Astrocyte of the spinal cord (primary cell): ENCODE data around the gene RIBC2.

Experiments used
- DNase-seq: peaks from one replicate; pipeline ENCODE4 v3.0.0; 2011; ENCODE audit warnings: low read depth, low spot score
- H3K4me3 ChIP-seq: 2 replicates; pipeline ENCODE4 v1.5.1; 2011; ENCODE audit warnings: low read depth, mild to moderate bottlenecking, low read length, moderate library complexity
- in situ Hi-C: cut with HindIII; loops from 2 replicates; pipeline ENCODE4 v1.10.0; 2017; ENCODE audit warnings: low sequenced_read_pairs
- TF ChIP-seq, protein P1 (sequence below): IDR thresholded peaks from 2 replicates; pipeline ENCODE4 v1.5.1; 2012; ENCODE audit warnings: low read depth, mild to moderate bottlenecking, low read length, inconsistent platforms

RIBC2 gene

DNA sequence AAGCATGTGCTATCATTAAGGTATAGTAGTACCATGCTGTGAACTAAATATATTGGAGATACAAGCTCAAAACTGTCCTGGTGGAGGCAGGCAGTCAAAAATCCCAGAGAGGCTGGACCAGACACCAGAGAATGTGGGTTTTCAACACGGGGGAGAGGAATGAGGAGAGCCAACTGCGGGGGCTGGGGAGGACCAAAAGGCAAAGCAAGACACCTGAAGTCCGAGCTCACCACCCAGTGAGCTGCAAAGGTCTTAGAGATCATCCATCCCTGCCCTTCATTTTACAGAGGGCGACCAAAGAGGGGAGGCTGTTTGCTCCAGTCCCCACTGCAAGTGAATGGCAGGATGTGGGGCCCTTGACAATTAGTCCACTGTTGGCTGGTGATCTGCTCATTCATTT lies 10.0 kb downstream of the RIBC2 start:
- in situ Hi-C loops, result no loop called here
- H3K4me3 ChIP-seq, result no peak overlapping the region
- TF ChIP-seq, protein P1, sequence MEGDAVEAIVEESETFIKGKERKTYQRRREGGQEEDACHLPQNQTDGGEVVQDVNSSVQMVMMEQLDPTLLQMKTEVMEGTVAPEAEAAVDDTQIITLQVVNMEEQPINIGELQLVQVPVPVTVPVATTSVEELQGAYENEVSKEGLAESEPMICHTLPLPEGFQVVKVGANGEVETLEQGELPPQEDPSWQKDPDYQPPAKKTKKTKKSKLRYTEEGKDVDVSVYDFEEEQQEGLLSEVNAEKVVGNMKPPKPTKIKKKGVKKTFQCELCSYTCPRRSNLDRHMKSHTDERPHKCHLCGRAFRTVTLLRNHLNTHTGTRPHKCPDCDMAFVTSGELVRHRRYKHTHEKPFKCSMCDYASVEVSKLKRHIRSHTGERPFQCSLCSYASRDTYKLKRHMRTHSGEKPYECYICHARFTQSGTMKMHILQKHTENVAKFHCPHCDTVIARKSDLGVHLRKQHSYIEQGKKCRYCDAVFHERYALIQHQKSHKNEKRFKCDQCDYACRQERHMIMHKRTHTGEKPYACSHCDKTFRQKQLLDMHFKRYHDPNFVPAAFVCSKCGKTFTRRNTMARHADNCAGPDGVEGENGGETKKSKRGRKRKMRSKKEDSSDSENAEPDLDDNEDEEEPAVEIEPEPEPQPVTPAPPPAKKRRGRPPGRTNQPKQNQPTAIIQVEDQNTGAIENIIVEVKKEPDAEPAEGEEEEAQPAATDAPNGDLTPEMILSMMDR, result no peak
- no peak for DNase-seq

DNA sequence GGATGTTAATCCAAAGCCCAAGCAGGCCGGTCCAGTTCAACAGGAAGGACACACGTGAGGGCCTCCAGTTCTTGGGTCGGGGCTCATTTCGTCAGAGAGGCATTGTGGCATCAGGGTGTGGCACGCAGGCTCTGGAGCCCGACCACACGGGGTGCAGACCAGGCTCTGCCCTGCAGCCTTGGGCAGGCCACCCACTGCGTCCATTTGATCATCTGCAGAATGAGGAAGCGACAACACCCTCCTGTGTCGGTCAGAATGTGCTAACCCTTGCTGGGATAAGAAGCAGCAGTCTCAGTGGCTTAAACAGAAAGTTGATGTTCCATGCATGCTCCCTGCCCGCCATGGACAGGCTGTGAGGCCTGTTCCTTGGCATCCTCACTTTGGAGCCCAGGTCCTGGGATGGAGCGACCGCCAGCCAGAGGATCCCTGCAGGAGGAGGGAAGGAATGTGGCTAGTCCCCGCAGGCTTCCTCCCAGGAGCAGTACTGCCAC lies 10.8 kb downstream of the RIBC2 start:
- DNase-seq, result no peak
- in situ Hi-C loops, result no loop called here
- H3K4me3 ChIP-seq, result no peak overlapping the region
- TF ChIP-seq, protein P1, result no peak

DNA sequence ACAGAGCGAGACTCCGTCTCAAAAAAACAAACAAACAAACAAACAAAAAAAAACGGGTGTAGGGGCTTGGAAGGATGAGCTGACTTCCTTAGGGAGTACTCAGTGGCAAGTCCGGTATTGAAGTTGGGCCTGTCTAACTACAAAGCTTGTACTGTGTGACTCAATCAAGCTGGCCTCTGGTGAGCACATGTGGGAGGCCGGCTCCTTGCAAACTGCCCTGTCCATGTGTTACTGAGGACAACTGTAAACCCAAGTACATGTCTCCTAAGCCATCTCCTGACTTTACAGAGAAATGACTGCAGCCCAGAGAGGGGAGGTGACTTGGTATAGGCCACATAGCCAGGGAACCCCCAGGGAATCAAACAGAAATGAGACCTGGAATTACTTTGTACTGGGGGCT lies 11.6 kb downstream of the RIBC2 start:
- no peak overlapping the region for H3K4me3 ChIP-seq
- DNase-seq, result no peak
- TF ChIP-seq, protein P1, result no peak
- in situ Hi-C loops, result no loop called here

DNA sequence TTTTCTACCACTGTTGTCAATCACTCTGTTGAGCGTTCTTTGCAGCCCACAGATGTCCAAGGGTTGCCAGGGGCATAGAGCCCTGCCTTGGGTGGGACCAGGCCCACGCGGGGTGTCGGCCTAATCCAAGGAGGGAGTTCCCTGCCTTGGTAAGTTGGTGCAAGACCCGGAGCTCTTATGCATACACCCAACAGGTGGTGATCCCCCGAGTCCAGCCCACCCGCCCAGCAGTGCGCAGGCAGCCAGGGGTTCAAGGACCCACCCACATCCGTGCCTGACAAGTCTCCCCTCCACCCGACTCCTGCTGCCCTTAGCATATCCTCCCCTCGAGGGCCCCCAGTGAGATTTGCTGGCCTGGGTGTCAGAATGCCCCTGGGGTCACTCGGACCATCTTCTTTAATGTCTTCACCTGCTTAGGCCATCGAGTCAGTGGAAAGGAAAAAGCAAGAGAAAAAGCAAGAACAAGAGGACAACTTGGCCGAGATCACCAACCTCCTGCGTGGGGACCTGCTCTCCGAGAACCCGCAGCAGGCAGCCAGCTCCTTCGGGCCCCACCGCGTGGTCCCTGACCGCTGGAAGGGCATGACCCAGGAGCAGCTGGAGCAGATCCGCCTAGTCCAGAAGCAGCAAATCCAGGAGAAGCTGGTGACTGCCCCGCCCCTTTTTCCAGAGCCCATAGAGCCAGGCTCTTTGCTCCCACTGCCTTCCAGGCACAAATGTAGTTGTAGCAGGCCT lies 12.2 kb downstream of the RIBC2 start:
- no peak for DNase-seq
- TF ChIP-seq, protein P1, result no peak
- in situ Hi-C loops, result no loop called here
- no peak overlapping the region for H3K4me3 ChIP-seq

DNA sequence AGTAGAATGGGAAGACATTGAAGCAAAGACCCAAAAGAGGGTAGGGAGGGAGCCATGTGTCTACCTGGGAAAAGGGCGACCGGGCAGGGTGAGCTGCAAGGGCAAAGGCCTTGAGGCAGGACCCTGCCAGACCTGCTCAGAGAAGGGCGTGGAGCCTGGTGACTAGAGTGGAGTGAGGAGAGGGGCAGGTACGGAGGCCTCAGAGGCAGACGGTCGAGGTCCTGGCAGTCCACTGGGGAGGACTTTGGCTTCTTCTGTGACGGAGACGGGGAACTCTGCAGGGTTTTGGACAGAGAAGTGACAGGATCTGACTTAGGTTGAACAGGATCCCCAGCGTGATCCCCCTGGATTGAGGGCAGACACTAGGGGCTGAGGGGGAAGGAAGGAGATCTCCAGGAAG lies 12.9 kb downstream of the RIBC2 start:
- TF ChIP-seq, protein P1, result no peak
- H3K4me3 ChIP-seq, result no peak overlapping the region
- DNase-seq, result no peak
- in situ Hi-C loops, result no loop called here

DNA sequence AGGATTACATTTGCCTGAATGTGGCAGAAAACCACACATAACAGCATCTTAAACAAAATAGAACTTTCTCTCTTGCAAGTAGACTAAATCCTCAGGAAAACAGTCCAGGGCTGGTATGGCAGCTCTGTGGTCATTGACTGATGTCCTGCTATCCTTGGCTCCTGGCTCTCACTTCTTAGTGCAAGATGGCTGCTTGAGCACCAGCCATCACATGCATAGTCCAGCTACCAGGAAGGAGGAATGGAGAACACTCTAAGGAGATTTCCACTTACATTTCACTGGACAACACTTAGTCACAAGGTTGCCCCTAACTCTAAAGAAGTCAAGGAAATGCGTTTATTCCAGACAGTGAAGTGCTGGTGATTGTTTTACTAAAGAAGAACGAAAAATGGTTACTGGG lies 13.6 kb downstream of the RIBC2 start:
- no peak overlapping the region for H3K4me3 ChIP-seq
- TF ChIP-seq, protein P1, result no peak

More for the DNA sequence above, 13.6 kb downstream of the RIBC2 start:
- no peak for DNase-seq
- in situ Hi-C loops, result no loop called here
